ENCODE measurements around the gene PIK3C2B. TPM values are rescaled to one million over a fixed set of nuclear protein-coding genes. Genes with fewer than 3 reads are reported as not detected.

PIK3C2B gene
- total RNA-seq, 2 experiments from 2014 or later = 61.0 to 65.4 TPM

- H3K9me3 Mint-ChIP-seq = no peaks in the 10 kb centered on the region
- no peaks in the 10 kb centered on the region for H3K27me3 Mint-ChIP-seq (ENCODE audit: low read depth)
- H3K27ac Mint-ChIP-seq = no peak overlapping the region
- intact Hi-C loops (cut with micrococcal nuclease) = loop anchor here (1.0 to 10.0 kb wide), 6 partner anchors 19 to 361 kb away; no protein-coding TSS in a partner anchor
- H3K36me3 Mint-ChIP-seq (ENCODE audit: low read depth) = peaks cover 50% of the 10 kb centered on the region
- peak; percentile 76 for DNase-seq
- peaks cover 50% of the 10 kb centered on the region for H3K4me1 Mint-ChIP-seq (ENCODE audit: low read depth)
- CTCF ChIA-PET = interaction anchor here (0.6 to 28.3 kb wide), 21 partner anchors 8 to 791 kb away, joined by 3 to 859 read pairs (median 5); partner anchors contain the start of gene PIK3C2B
- no peak overlapping the region for H3K4me3 Mint-ChIP-seq
Measured at GRCh38 chr1:204445860-204446412, 48.7 kb downstream of the PIK3C2B start.

Other genes starting within 250 kb of the PIK3C2B start
- gene PLEKHA6, start 134.9 kb downstream of the PIK3C2B start, total RNA-seq = under 1 TPM; 0.17 to 0.52 TPM
- gene PPP1R15B, start 83.0 kb downstream of the PIK3C2B start, total RNA-seq = 10 to 100 TPM; 63.7 to 65.6 TPM
- gene MDM4, start 21.6 kb upstream of the PIK3C2B start, total RNA-seq = 100 to 1,000 TPM; 109 TPM
- not detected for gene LRRN2, start 190.9 kb upstream of the PIK3C2B start, total RNA-seq